Activated T-cell treated with anti-CD3 and anti-CD28 coated beads, Interleukin-2, amount 50 U/mL, for 48 hours (primary cell): Measurements from ENCODE around the gene SP6.
A peak's percentile ranks its signal among the peaks of the same experiment; 100 is the strongest.

ENCODE experiments used
- DNase-seq, 2 experiments: peaks; one replicate each; pipeline ENCODE4 v3.0.0-alpha.2; 2020

The SP6 gene

DNA sequence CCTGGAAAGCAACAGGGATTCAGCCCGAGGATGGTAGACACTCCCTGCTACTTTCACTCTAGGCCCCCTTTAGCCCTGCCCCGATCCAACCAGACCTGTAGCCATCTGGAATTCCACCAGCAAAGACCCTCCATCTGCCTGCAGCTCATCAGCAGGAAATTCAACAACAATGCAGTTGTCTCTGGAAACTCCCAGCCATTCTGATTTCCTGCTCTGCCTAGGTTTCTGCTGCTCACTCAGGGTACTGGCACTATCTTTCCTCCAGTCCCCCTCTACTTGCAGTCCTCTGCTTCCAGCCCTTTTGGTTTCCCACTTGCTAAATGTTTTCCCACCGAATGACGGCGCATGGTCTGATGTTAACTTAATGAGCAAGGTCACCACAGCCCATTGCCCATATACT lies 2.7 kb upstream of the SP6 start:
- DNase-seq, result no peak

DNA sequence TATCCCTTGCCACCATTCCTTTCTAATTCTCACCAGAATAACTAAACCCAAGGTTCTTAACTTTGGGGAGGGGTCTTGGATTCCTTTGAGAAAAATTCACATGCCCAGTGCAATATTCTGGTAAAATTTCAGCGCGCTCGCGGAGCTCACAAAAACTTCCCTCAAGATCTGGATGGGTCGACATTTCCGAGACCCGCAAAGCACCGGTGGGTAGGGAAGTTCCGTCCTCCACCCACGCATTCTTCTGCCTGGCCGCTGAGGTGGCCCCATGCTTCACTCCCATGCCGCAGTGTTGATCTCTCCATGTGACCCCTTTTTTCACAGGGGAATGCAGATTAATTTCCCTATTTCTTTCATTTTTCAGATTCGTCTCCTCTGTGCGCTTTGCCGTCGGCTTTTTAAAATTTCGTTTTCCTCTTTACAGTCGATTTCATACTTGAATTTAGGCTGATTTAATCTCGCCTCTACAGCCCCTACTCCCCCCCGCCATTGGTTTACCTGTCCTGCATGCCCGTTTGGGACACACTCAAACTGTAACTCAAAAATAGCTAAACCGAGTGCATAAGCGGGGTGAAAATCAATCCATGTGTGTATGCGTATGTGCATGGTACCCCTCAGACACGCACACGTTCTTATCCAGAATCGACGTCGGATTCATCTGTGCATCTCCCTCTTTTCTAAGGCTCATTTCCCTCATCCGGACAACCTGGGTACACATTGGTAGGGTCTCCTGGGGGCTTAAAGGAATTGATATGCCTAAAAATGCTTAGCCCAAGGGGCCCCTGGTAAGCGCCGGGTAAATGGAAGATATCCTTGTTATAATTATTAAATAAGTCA lies 1.4 kb upstream of the SP6 start:
- no peak for DNase-seq

DNA sequence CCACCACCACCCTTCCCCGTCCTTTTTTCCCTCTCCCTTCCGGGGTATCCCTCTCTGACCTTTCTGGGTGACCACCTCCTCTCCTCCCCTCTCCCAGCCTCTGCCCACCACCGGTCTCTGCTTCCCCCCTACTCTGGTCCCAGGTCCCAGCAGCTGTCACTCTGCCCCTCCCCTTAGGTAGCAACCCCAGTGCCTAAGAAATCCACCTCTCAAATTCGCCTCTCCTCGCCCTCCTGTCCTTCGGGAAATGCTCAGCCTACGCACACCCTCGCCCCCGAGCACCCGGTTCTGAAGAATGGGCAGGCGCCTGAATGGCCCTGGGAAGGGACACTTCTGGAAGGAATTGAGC lies 775 bp upstream of the SP6 start:
- no peak for DNase-seq

DNA sequence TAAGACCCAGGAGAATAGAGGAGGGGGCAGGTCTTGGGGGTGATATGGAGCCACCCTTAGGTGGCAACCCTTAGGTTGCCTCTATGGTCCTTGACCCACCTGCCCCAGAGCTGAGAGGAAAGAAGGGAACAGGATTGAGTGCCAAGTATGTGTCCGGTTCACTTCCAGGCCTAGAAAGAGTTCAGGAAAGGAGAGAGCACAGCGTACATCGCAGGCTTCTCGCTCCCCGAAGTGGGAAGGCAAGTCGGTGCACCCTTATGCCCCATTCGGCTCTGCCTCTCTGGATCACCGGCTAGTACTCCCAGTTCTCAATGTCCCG lies 631 bp downstream of the SP6 start:
- no peak for DNase-seq

DNA sequence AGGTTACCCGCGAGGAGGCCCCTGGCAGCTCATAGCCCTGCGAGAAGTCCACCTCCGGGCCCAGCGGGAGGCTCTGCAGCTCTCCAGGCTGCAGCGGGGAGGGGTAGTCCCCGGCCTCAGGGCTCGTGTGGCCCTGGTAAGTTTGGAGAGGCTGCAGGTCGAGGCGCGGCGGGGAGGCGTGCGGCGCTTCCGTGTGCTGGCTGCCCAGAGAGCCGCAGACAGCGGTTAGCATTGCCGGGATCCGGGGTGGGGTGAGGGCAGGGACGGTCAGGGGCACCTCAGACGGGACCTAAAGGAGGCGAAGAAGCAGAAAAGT lies 2.8 kb downstream of the SP6 start:
- no peak for DNase-seq

DNA sequence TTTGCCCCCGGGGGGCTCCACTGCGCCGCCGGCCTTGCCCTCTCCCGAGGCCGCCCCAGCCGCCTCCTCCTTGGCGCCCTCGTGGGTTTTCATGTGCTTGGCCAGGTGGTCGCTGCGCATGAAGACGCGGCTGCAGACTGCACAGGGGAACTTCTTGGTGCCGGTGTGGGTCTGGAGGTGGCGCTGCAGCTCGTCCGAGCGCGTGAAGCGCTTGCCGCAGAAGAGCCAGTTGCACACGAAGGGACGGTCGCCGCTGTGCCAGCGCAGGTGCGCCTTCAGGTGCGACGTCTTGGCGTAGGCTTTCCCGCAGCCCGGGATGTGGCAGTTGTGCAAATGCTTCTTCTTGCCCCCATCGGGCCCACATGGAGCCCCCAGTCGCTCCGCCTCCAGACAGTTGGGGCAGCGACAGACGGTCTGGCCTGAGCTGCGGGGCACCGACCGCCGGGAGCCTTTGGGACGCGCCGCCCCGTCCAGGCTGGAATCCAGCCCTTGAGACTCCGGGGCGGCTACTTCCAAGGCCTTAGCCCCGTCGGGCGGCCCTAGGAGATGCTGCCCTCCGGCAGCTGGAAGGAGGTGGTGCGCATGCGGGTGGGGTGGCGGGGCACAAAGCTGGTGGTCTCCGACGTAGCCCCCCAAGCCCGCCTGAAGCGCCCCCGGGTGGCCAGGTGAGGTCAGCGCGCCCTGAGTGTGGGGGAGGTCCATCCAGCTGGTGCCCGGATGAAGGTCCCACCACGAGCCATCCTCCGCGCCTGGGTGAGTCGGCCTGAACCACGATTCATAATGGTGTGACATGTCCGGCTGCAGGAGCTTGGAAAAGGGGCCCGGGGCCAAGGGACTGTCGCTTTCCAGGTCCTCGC lies 3.4 kb downstream of the SP6 start:
- DNase-seq, result peak; percentile 36 to 54

DNA sequence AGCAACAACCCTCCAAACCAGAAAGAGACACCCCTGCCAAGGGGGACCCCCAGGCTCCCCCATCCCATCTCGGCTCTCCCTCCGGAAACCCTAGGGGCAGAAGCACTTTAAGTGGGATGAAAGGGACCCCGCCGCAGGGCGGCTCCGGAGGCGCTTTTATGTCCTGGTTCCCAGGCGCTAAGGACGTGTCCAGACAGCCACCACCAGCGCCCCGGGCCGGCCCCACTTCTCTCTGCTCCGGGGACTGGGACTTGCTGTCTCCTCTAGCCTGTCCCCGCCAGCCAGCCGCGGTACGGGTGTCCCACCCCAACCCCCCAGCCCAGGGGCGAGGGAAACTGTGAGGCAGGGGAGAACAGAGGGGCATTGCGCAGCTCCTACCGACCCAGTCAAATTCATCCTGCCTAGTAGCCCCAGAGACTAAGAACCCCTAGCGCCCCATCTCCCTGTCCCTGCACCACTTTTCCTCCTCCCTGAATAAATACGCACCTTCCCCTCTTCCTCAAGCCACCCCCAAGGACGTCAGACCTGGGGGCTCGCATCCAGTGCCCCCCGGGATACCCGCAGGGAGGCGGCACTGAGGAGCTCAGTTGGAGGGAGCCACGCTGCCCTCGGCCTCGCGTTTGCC lies 4.1 kb downstream of the SP6 start:
- DNase-seq, result no peak

DNA sequence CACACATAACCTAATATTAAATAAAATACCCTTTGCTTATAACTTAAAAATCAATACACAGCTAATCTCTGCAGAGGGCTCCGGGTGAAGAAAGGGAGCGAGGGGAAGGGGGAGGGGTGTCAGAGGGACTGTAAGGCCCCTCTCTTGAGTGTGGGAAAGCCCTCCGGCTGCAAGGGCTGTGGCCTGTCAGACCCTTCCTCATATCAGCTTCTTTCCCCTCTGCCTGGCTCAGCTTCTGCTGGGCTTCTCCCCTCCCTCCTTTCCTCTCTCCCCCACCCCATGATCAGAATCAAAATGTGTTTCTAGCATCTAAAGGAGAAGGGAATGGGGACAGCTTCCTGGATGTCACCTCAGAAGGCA lies 5.3 kb downstream of the SP6 start:
- no peak for DNase-seq

DNA sequence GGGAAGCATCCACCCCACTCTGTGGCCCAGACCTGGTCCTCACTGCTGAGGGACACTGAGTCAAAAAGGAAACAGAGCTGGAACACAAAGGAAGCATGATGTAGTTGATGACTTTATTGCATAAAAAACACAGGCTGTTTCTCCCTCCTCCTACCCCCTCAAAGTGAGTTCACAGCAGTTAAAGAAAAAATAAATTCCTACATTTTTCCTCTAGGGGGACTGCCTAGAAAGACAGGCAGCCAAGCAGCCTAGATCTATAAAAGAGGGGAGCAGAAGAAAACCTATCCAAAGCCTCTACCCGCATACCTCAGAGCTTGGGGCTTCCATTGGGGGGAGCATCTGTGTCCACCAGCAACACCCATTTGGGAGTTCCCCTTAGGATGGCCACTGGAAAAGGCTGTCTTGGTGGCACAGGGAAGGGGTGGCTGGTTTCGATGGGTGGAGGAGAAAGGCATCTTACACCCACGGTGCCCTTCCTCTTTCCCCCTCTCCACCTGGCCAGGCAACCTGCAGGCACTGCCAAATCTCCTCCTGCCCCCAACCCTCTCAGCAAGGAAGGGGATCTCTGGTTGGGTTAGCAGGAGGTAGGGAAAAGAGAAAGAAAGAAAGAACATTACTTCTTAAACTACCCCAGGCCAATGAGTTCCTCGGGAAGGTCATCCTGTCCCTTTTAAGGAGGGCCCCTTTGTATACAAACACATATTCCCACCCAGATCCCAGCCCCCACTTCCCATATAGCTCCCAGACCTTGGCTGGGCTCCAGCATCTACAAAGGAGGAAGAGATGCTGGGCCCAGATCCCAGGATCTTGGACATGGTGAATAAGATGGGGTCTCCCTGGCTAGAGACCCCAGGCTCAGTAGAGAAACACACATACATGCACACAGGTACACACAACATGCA lies 5.9 kb downstream of the SP6 start:
- no peak for DNase-seq

DNA sequence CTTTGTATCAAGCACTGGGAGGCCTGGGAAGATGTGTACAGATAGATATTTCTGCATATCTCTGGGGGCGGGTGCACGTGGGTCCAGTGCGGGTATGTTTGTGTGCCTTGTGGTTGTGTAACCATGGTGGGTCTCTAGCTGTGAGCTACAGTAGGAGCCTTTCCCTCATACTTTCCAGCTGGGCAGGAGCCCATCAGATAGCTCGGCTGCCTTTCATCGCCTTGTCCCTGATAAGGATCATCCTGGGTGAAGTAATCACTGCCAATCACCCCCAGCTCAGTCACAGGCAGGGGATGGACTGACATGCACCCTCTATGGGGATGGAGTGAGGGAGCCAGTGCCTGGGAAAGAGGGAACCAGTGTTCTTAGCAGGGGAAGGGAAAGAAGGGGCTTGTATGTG lies 6.7 kb downstream of the SP6 start:
- no peak for DNase-seq

DNA sequence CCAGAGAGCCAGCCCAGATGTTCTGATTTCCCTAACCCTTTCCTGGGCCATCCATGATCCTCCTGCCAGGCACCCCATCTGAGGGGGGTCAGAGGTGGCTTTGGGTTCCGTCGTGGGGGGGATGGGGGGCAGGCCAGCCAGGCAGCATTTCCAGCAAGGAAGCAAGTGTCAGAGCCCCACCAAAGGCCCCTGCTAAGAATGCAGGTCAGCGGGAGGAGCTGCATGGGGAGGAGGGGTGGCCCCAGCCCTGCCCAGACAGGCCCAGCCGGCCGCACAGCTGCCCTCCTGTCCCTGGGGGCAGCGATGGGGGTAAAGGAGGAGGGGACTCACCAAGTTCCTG lies 7.6 kb downstream of the SP6 start:
- DNase-seq, result no peak

DNA sequence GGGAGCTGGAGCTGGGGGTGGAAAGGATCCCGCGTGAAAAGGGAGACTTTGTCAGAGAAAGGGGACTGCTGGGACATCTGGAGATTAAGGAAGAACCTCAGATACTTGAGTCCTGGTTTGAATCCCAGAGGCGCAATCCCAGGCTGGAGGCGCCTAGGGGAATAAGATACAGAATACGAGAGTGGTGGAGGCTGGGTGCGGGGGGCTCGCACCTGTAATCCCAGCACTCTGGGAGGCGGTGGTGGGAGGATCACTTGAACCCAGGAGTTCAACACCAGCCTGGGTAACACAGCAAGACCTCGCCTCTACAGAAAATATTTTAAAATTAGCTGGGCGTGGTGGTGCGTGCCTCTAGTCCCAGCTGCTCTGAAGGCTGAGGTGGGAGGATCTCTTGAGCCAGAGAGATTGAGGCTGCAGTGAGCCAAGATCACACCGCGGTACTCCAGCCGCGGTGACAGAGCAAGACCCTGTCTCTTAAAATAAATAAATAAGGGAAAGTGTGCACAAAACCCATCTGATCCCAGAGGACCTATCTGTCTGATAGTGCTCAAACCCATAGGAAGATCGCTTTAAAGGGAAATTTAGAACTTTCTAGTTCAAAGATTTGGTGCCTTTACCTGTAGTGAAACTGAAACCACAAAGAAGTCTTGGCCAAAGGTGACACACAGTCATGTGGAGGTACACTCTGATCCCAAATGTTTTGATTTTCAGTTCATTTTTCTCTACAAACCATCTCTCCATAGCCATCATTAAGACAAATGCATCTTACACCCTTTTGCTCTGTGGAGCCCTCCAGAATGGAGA lies 9.3 kb downstream of the SP6 start:
- no peak for DNase-seq

DNA sequence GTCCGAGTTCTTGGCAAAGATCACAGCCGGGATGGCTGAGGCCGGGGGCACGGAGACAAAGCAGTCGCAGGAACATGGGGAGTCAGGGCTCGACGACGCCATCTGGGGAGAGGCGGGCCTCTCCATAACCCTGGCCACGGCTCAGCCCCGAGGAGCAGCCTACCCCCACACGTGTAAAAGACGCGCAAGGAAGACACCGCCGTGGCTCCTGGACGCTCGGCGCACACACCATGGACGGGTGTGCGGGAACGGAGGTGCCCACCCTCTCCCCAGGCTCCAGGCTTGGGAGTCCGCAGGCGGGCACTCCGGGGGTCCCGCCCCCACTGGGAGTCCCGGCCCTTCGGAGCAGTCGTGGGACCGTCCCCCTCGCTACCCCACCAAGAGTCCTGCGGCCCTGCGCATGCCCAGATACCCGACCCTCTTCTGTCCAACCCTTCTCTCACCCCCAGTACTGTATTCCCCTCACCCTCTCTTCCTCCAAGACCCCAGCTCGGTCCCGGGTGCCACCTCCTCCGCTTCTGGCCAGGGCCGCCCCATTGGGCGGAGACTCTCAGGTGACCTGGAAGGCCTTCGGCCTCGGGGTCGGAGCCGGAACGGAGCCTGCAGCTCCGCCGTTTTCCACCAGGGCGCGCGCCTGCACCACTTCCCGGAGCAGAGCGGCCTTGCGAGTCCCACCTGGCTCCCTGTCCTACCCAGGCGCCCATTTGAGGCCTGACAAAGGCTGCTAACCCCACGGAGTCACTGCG lies 10.0 kb downstream of the SP6 start, which contains the start of gene SCRN2:
Gene SCRN2 (minus strand): TSS at position 532 of the 746 bp plus-strand sequence. CDS start 430 bp downstream, at position 102.
- DNase-seq, result peak; percentile 98

DNA sequence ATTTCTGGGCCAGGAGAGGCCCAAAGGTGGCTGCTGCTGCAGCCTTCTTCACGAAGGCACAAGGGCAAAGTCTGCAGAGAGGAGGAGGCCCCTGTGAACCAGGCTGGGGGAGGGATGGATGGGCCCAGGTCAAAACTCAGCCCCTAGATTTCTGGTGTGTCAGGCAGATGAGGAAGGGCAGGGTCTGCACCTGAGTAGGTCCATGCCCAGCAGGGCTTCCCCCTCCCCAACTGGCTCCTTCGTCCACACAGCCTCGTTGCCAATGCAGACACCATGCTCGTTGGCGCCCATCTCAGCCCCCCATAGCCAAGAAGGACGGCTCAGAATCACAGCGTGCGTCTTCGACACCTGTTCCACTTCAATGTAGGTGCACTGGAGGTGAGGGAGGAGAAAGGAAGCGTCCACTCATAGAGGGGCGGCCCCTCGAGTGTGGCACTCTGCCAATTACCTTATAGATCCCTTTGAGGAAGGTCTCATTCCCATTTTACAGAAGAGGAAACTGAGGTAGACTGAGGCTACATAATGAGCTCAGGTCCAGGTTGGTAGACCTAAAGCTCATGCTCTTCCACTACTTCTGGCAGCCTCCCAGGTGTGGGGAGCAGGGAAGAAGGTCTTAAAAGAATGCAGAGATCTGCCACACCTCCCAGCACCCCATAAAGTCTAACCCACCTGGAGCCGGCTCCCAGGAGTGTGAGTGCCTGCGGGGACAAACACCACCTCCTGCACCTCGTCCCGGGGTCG lies 10.8 kb downstream of the SP6 start:
- no peak for DNase-seq

DNA sequence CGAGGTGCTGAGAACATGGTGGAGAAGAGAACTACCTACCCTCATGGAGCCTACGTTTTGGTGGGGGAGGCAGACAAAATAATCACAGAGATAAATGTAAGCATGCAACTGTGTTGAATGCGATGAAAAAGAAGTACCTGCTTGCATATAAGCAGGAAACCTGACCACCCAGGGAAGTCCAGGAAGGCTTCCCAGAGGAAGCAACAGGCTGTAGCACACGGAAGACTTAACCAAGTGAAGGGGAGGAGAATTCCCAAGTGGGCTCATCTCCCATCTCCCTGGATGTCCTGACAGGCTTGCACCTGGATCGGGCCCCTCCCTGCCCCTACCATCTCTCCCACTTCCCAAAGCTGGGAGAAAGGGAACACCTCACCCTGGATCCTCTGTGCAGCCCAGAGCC lies 11.9 kb downstream of the SP6 start:
- DNase-seq, result no peak

DNA sequence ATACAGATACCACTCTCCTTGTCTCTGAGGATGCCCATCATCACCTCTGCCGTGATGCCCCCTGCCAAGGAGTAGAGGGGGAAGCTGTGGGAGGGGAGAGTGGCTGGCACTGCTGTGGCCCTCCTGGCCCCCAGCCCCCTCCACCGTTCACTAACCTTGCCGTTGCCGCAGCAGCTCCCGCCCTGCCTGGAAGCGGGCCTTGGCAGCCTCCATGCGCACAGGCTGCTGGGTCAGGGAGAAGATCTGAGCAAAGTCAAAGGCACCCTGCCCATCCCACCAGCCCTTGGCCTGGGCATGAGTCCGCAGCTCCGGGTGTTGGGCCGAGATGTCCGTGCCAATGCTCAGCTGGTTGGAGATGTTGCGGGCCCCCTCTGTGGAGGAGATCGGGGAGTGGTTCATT lies 12.3 kb downstream of the SP6 start:
- DNase-seq, result no peak

DNA sequence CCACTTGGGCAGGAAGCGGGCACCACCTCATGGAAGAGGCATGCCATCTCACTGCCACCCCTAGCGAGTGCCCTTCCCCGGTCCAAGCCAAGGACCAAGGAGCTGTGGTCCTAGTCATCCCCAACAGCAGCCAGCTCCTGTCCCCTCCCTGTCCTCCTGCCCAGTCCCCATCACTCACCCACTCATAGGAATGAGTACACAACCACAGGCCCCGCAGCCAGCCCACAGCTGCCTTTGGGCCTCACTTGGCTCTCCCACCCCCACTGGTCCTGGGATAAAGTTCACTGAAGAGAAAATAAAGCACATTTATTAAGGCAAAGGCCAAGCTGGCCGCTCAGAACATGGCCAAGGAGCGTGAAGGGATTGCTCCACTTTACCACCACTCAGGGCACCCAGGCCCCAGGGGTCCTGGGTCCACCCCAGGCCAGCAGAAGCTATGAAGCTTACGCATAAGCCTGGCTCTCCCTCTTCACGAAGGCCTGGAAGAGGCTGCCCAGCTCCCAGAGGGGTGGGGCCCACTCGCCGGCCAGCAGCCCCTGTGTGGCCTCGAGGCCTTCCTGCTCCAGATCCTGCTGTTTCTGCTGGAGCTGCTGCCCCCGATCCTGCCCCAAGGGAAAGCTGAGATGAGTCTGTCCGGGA lies 13.4 kb downstream of the SP6 start:
- DNase-seq, result no peak

DNA sequence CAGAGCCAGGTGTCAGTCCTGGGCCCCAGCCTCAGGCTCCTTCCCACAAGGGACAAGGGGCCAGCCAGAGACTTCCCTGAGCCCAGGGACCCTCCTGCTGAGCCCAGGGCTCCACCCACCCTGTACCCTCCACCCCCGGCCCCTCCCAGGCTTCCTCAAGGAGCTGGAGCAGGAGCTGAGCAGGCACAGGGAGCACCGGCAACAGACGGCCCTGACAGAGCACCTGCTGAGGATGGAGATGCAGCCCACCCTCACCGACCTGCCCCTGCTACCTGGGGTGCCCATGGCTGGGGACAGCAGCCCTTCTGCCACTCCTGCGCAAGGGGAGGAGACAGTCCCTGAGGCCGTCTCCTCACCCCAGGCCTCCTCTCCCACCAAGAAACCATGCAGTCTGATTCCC lies 14.4 kb downstream of the SP6 start:
- DNase-seq, result no peak

DNA sequence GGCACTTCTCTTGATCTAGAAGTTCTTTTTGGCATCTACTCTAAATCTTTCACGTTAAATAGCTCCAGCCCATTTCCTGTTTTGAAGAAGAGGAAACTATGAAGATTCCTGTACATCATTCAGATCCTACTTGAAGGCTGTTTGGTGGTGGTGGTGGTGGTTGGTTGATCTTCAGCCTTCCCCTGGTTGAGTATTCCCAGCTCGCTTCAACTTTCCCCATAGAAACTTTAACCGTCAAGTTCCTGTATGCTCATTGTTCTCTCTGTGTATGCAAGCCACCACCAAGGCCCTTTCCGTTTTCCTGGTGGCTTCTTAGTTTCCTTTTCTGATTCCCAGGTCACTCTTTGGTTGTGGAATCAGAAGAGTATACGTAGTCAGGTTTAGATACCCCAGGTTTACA lies 16.2 kb downstream of the SP6 start:
- no peak for DNase-seq

DNA sequence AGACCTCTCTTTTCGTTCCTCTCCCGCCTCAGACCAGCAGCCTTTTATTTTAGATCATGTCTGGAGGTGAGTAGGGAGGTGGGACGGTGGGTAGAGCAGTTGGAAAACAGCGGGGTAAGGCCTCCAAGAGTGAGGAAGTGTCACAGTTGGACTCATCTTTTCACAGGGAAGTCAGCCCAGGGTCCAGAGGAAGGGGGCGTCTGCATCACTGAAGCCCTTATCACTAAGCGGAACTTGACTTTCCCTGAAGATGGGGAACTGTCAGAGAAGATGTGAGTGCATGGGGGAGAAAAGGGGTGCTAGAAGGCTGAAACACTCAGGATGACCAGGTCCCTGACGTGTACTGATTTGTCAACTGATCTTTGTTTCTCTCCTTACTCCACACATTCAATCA lies 19.0 kb downstream of the SP6 start:
- DNase-seq, result no peak
